Panc1 (cell line): ENCODE measurements around the gene MTERF4. TPM values are rescaled to one million over a fixed set of nuclear protein-coding genes. Genes with fewer than 3 reads are reported as not detected.

Experiments
- ATAC-seq: fragments of 200-7000 bp; cut with Tn5 transposase; 2 replicates; pipeline ENCODE4 v1.9.1; 2020; ENCODE audit warnings: mild to moderate bottlenecking, moderate library complexity
- BruUV-seq: library from RNA; stranded (reverse); fragments of 400-500 nt; replicated peaks from 2 replicates; lab custom pipeline; 2021; lab: Mats Ljungman, UMichigan
- CTCF ChIA-PET: fragments of 300-600 bp; sonication (Branson Sonifier 250); formaldehyde crosslinking; loops from one replicate; lab custom pipeline; 2022; ENCODE audit warnings: antibody characterized with exemption; lab: Charles Lee
- POLR2A ChIA-PET: fragments of 300-600 bp; sonication (Branson Sonifier 250); formaldehyde crosslinking; loops from one replicate; lab custom pipeline; 2022; ENCODE audit warnings: antibody characterized with exemption; lab: Charles Lee
- DNase-seq: peaks from one replicate; pipeline ENCODE4 v3.0.0-alpha.2; 2010; ENCODE audit warnings: low read depth, low spot score
- H3K27ac ChIP-seq: 2 replicates; pipeline ENCODE4 v1.5.1; 2011; ENCODE audit warnings: mild to moderate bottlenecking, low read length, inconsistent platforms
- H3K27me3 ChIP-seq: fragments of 200-500 bp; sonication (Bioruptor generic); 2 replicates; pipeline ENCODE4 v1.6.0; 2014; ENCODE audit warnings: low read length, inconsistent platforms; ENCODE audit not compliant: control insufficient read depth, insufficient read depth
- H3K36me3 ChIP-seq: fragments of 200-500 bp; sonication (Bioruptor generic); 2 replicates; pipeline ENCODE4 v1.5.1; 2014; ENCODE audit warnings: inconsistent platforms, mild to moderate bottlenecking, low read length, moderate library complexity; ENCODE audit not compliant: control insufficient read depth, insufficient read depth
- H3K4me1 ChIP-seq: 2 replicates; pipeline ENCODE4 v1.5.1; 2011; ENCODE audit warnings: inconsistent platforms, mild to moderate bottlenecking, low read length, moderate library complexity; ENCODE audit not compliant: control insufficient read depth, insufficient read depth
- H3K4me3 ChIP-seq, 2 experiments: 2 replicates each; pipeline ENCODE4 v1.5.1; 2011 to 2012; ENCODE audit warnings: low read depth in 2 of 2, low read length in 2 of 2, mild to moderate bottlenecking in 2 of 2, inconsistent platforms in 1 of 2, moderate library complexity in 1 of 2
- H3K9me3 ChIP-seq: fragments of 200-500 bp; sonication (Bioruptor generic); 2 replicates; pipeline ENCODE4 v1.5.1; 2014; ENCODE audit warnings: low read depth, mild to moderate bottlenecking, inconsistent platforms, low read length, moderate library complexity; ENCODE audit not compliant: control insufficient read depth, insufficient read depth
- POLR2AphosphoS5 ChIP-seq: IDR thresholded peaks from 2 replicates; pipeline ENCODE4 v1.6.1; 2012; ENCODE audit warnings: mild to moderate bottlenecking, low read depth, low read length, moderate library complexity
- SIN3A ChIP-seq: IDR thresholded peaks from 2 replicates; pipeline ENCODE4 v1.6.1; 2012; ENCODE audit warnings: low read depth, mild to moderate bottlenecking, low read length, moderate library complexity, borderline replicate concordance; ENCODE audit not compliant: insufficient read depth
- TCF7L2 ChIP-seq: IDR thresholded peaks from 2 replicates; pipeline ENCODE4 v1.6.1; 2011; ENCODE audit warnings: mild to moderate bottlenecking, low read depth, low read length, inconsistent platforms
- in situ Hi-C: cut with HindIII; loops from 2 replicates; pipeline ENCODE4 v1.10.0; 2016; ENCODE audit warnings: low sequenced_read_pairs, low pct_unique_long_range_greater_than_20kb
- intact Hi-C: fragments of 100-400 bp; cut with micrococcal nuclease; formaldehyde crosslinking; loops from one replicate; pipeline ENCODE4 v1.10.0; 2022; ENCODE audit not compliant: unreplicated experiment
- total RNA-seq: library from RNA; stranded (reverse); gene quantifications from one replicate; pipeline ENCODE4 v1.2.1, GENCODE V29; 2021; ENCODE audit not compliant: unreplicated experiment
- TF ChIP-seq, protein P1 (sequence below), 2 experiments: IDR thresholded peaks; 2 replicates each; pipeline ENCODE4 v1.6.1; 2011 to 2012; ENCODE audit warnings: low read depth in 2 of 2, control low read depth in 1 of 2, low read length in 1 of 2, mild to moderate bottlenecking in 1 of 2, moderate library complexity in 1 of 2; ENCODE audit not compliant: insufficient read depth in 1 of 2
- TF ChIP-seq, protein P2 (sequence below): fragments of 450-650 bp; IDR thresholded peaks from 2 replicates; pipeline ENCODE4 v1.5.1; 2017; ENCODE audit warnings: mild to moderate bottlenecking

MTERF4 gene
- total RNA-seq, 1 experiment from 2014 or later: 28.9 TPM

DNA sequence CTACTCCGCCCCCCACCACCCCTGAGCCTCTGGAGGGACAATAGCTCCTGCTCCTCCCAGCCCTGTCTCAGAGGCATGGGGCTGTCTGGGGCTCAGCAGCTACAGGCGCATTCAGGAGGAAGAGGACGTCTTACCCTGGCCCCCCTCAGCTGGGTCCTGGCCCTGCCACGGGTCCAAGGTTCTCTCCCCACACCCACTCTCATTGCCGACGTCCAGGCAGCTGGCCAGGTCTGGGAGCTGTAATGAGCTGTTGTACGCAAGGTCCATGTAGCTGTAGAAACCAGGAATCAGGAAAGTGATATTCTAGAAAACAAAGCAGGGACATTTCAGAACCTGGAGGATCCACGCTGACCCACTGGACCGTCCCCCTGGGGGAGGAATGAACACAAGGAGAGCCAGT is 33.6 kb upstream of the MTERF4 start:
- no peak for TF ChIP-seq TCF7L2
- no peak for TF ChIP-seq SIN3A
- TF ChIP-seq, protein P1, sequence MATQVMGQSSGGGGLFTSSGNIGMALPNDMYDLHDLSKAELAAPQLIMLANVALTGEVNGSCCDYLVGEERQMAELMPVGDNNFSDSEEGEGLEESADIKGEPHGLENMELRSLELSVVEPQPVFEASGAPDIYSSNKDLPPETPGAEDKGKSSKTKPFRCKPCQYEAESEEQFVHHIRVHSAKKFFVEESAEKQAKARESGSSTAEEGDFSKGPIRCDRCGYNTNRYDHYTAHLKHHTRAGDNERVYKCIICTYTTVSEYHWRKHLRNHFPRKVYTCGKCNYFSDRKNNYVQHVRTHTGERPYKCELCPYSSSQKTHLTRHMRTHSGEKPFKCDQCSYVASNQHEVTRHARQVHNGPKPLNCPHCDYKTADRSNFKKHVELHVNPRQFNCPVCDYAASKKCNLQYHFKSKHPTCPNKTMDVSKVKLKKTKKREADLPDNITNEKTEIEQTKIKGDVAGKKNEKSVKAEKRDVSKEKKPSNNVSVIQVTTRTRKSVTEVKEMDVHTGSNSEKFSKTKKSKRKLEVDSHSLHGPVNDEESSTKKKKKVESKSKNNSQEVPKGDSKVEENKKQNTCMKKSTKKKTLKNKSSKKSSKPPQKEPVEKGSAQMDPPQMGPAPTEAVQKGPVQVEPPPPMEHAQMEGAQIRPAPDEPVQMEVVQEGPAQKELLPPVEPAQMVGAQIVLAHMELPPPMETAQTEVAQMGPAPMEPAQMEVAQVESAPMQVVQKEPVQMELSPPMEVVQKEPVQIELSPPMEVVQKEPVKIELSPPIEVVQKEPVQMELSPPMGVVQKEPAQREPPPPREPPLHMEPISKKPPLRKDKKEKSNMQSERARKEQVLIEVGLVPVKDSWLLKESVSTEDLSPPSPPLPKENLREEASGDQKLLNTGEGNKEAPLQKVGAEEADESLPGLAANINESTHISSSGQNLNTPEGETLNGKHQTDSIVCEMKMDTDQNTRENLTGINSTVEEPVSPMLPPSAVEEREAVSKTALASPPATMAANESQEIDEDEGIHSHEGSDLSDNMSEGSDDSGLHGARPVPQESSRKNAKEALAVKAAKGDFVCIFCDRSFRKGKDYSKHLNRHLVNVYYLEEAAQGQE (IDR thresholded peaks at IDR 0.05; ENCODE audit: insufficient read depth in 1 of 2, low read depth in 2 of 2, low read length in 1 of 2): no peak
- TF ChIP-seq, protein P2, sequence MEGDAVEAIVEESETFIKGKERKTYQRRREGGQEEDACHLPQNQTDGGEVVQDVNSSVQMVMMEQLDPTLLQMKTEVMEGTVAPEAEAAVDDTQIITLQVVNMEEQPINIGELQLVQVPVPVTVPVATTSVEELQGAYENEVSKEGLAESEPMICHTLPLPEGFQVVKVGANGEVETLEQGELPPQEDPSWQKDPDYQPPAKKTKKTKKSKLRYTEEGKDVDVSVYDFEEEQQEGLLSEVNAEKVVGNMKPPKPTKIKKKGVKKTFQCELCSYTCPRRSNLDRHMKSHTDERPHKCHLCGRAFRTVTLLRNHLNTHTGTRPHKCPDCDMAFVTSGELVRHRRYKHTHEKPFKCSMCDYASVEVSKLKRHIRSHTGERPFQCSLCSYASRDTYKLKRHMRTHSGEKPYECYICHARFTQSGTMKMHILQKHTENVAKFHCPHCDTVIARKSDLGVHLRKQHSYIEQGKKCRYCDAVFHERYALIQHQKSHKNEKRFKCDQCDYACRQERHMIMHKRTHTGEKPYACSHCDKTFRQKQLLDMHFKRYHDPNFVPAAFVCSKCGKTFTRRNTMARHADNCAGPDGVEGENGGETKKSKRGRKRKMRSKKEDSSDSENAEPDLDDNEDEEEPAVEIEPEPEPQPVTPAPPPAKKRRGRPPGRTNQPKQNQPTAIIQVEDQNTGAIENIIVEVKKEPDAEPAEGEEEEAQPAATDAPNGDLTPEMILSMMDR: no peak
- no peak for TF ChIP-seq POLR2AphosphoS5
- ATAC-seq: no peak
- BruUV-seq: no TSS peak

DNA sequence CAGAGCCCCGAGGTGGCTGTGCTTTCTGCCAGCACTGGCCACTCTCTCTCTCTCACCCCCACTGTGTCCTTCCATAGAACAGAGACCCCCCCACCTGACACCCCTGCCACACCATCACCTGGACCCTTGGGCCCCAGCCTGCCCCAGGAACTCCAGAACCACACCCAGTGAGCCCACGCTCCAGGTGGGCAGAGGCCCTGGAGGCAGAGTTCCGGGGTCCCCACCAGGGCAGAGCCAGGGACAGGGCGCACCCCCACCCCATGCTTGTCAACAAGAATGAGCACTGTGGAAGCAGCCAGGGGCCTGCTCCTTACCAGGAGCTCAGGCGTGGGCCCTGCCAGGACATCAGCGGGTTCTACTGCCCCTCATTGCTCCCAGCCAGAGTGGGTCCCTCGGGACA is 32.6 kb upstream of the MTERF4 start:
- ChIA-PET POLR2A (no interaction called here), CTCF (no interaction called here)
- Histone ChIP-seq H3K36me3 (no peaks in the 10 kb centered on the region), H3K27ac (no peak overlapping the region), H3K4me1 (no peaks in the 10 kb centered on the region), H3K27me3 (no peaks in the 10 kb centered on the region), H3K9me3 (no peaks in the 10 kb centered on the region), H3K4me3 (no peak overlapping the region)
- in situ Hi-C loops (no loop called here), intact Hi-C loops (no loop called here)
- DNase-seq (no peak), ATAC-seq (no peak)
- BruUV-seq: no TSS peak
- TF ChIP-seq TCF7L2: no peak
- TF ChIP-seq, protein P2: no peak
- no peak for TF ChIP-seq POLR2AphosphoS5
- TF ChIP-seq, protein P1 (IDR thresholded peaks at IDR 0.05; ENCODE audit: insufficient read depth in 1 of 2, low read depth in 2 of 2, low read length in 1 of 2): no peak
- TF ChIP-seq SIN3A: no peak

More for the DNA sequence above, 33.6 kb upstream of the MTERF4 start:
- Histone ChIP-seq H3K36me3 (no peaks in the 10 kb centered on the region), H3K27me3 (no peaks in the 10 kb centered on the region), H3K4me3 (no peak overlapping the region), H3K4me1 (no peaks in the 10 kb centered on the region), H3K27ac (no peak overlapping the region), H3K9me3 (no peaks in the 10 kb centered on the region)
- intact Hi-C loops (no loop called here), in situ Hi-C loops (no loop called here)
- DNase-seq: no peak
- ChIA-PET POLR2A (interaction anchor here (0.6 kb wide), 1 partner anchor 110 kb away, joined by 4 read pairs; no protein-coding TSS in a partner anchor), CTCF (no interaction called here)
